CD4-positive, alpha-beta memory T cell (primary cell): ENCODE data around the gene SLC37A1. TPM values are rescaled to one million over a fixed set of nuclear protein-coding genes. Genes with fewer than 3 reads are reported as not detected.
A peak's percentile ranks its signal among the peaks of the same experiment; 100 is the strongest.

Experiments used
- CTCF ChIA-PET: fragments of 350-600 bp; sonication (Branson Sonifier 250); formaldehyde crosslinking; loops from one replicate; lab custom pipeline; 2021; ENCODE audit warnings: inconsistent platforms; ENCODE audit not compliant: partially characterized antibody; lab: Charles Lee
- POLR2A ChIA-PET: fragments of 350-600 bp; sonication (Branson Sonifier 250); formaldehyde crosslinking; loops from one replicate; lab custom pipeline; 2021; ENCODE audit not compliant: partially characterized antibody; lab: Charles Lee
- DNase-seq, 5 donors: peaks; one replicate each; pipeline versions ENCODE4 v3.0.0 to v3.0.0-alpha.2; 2020 to 2022; ENCODE audit warnings: mixed read lengths in 1 of 5
- H3K27ac ChIP-seq: one replicate; pipeline ENCODE4 v1.7.0; 2013; ENCODE audit warnings: low read depth, low read length
- H3K27me3 ChIP-seq: 2 replicates; pipeline ENCODE4 v1.7.0; 2013; ENCODE audit warnings: mild to moderate bottlenecking, low read length, moderate library complexity; ENCODE audit not compliant: insufficient read depth
- H3K36me3 ChIP-seq: 2 replicates; pipeline ENCODE4 v1.7.0; 2013; ENCODE audit warnings: mild to moderate bottlenecking, low read length, moderate library complexity; ENCODE audit not compliant: insufficient read depth
- H3K4me1 ChIP-seq: 2 replicates; pipeline ENCODE4 v1.7.0; 2013; ENCODE audit warnings: mild to moderate bottlenecking, low read length, moderate library complexity; ENCODE audit not compliant: insufficient read depth
- H3K4me3 ChIP-seq, 2 donors: one replicate each; pipeline ENCODE4 v1.7.0; 2013; ENCODE audit warnings: low read length in 2 of 2, mild to moderate bottlenecking in 1 of 2
- H3K9me3 ChIP-seq, 2 donors: one replicate each; pipeline ENCODE4 v1.7.0; 2013; ENCODE audit warnings: low read length in 2 of 2, control low read depth in 1 of 2; ENCODE audit not compliant: control insufficient read depth in 1 of 2
- H3K27ac Mint-ChIP-seq, 7 donors: one replicate each; pipeline ENCODE4 v1.8.0; 2020 to 2021; ENCODE audit warnings: mixed read lengths in 7 of 7, mild to moderate bottlenecking in 6 of 7, inconsistent platforms in 3 of 7, moderate library complexity in 3 of 7
- H3K27me3 Mint-ChIP-seq, 2 donors: one replicate each; pipeline ENCODE4 v1.8.0; 2020 to 2021; ENCODE audit warnings: mixed read lengths in 2 of 2
- H3K36me3 Mint-ChIP-seq, 2 donors: one replicate each; pipeline ENCODE4 v1.8.0; 2020 to 2021; ENCODE audit warnings: mixed read lengths in 2 of 2, inconsistent platforms in 1 of 2, mild to moderate bottlenecking in 1 of 2
- H3K4me1 Mint-ChIP-seq, 4 donors: one replicate each; pipeline ENCODE4 v1.8.0; 2020 to 2021; ENCODE audit warnings: mixed read lengths in 4 of 4, mild to moderate bottlenecking in 1 of 4
- H3K4me3 Mint-ChIP-seq, 8 donors: one replicate each; pipeline ENCODE4 v1.8.0; 2020 to 2021; ENCODE audit warnings: mixed read lengths in 8 of 8, mild to moderate bottlenecking in 7 of 8, moderate library complexity in 6 of 8, inconsistent platforms in 3 of 8
- H3K9me3 Mint-ChIP-seq, 8 donors: one replicate each; pipeline ENCODE4 v1.8.0; 2020 to 2021; ENCODE audit warnings: mixed read lengths in 8 of 8, mild to moderate bottlenecking in 5 of 8, inconsistent platforms in 3 of 8, moderate library complexity in 1 of 8
- intact Hi-C: fragments of 100-400 bp; cut with micrococcal nuclease; formaldehyde crosslinking; loops from one replicate; pipeline ENCODE4 v1.15.1; 2023
- polyA plus RNA-seq, 2 donors: library from polyadenylated mRNA; unstranded; fragments of 300-500 nt; fragmentation: Illumina TruSeq; gene quantifications; one replicate each; pipeline ENCODE4 v1.2.3, GENCODE V29; 2021
- total RNA-seq, 2 experiments: library from RNA; stranded (reverse); gene quantifications; one replicate each; pipeline ENCODE4 v1.2.3, GENCODE V29; 2021

Gene SLC37A1
- total and polyA plus RNA-seq, 4 experiments from 2014 or later, result 4.7 to 18.5 (median 12.6) TPM

- Histone ChIP-seq H3K4me3 (no peak overlapping the region), H3K27me3 (no peaks in the 10 kb centered on the region), H3K36me3 (no peaks in the 10 kb centered on the region), H3K4me1 (peaks cover 14% of the 10 kb centered on the region), H3K9me3 (no peaks in the 10 kb centered on the region), H3K27ac (no peak overlapping the region)
- ChIA-PET CTCF (interaction anchor here (0.8 to 5.1 kb wide), 10 partner anchors 9 to 243 kb away, joined by 3 to 76 read pairs (median 6); partner anchors contain the start of gene PDE9A), POLR2A (interaction anchor here (1.0 kb wide), 1 partner anchor 239 kb away, joined by 4 read pairs; no protein-coding TSS in a partner anchor)
- Mint-ChIP-seq H3K27me3 (peaks cover 0 to 2% of the 10 kb centered on the region in 2 donors), H3K36me3 (no peaks in the 10 kb centered on the region), H3K4me1 (peaks cover 0 to 9% (median 6%) of the 10 kb centered on the region in 4 donors), H3K27ac (peak overlapping the region in 2 of 7 donors; percentile 57 to 60), H3K4me3 (peak overlapping the region in 1 of 8 donors; percentile 43), H3K9me3 (peaks cover 0 to 3% (median 0%) of the 10 kb centered on the region in 8 donors)
- intact Hi-C loops, result loop anchor here (5.0 kb wide), 2 partner anchors 90 to 240 kb away; no protein-coding TSS in a partner anchor
- no peak for DNase-seq
Measured at GRCh38 chr21:42592156-42592820, 78.6 kb downstream of the SLC37A1 start.

- H3K36me3 Mint-ChIP-seq, result no peaks in the 10 kb centered on the region
- Histone ChIP-seq H3K27me3 (no peaks in the 10 kb centered on the region), H3K36me3 (no peaks in the 10 kb centered on the region), H3K4me1 (peaks cover 14% of the 10 kb centered on the region), H3K27ac (no peak overlapping the region), H3K9me3 (no peaks in the 10 kb centered on the region), H3K4me3 (no peak overlapping the region)
- H3K27me3 Mint-ChIP-seq, result peaks cover 0 to 2% of the 10 kb centered on the region in 2 donors
- H3K4me3 Mint-ChIP-seq, result no peak overlapping the region
- ChIA-PET POLR2A (interaction anchor here (1.0 kb wide), 1 partner anchor 238 kb away, joined by 4 read pairs; no protein-coding TSS in a partner anchor), CTCF (interaction anchor here (0.7 to 5.1 kb wide), 15 partner anchors 10 to 242 kb away, joined by 3 to 76 read pairs (median 4); partner anchors contain the start of gene PDE9A)
- H3K27ac Mint-ChIP-seq, result peak overlapping the region in 1 of 7 donors; percentile 57
- DNase-seq, result peak; percentile 52 to 68 (median 66)
- H3K4me1 Mint-ChIP-seq, result peaks cover 0 to 9% (median 6%) of the 10 kb centered on the region in 4 donors
- intact Hi-C loops, result loop anchor here (5.0 kb wide), 2 partner anchors 89 to 239 kb away; no protein-coding TSS in a partner anchor
- peaks cover 0 to 7% (median 0%) of the 10 kb centered on the region in 8 donors for H3K9me3 Mint-ChIP-seq
Measured at GRCh38 chr21:42593007-42593814, 79.6 kb downstream of the SLC37A1 start.

DNA sequence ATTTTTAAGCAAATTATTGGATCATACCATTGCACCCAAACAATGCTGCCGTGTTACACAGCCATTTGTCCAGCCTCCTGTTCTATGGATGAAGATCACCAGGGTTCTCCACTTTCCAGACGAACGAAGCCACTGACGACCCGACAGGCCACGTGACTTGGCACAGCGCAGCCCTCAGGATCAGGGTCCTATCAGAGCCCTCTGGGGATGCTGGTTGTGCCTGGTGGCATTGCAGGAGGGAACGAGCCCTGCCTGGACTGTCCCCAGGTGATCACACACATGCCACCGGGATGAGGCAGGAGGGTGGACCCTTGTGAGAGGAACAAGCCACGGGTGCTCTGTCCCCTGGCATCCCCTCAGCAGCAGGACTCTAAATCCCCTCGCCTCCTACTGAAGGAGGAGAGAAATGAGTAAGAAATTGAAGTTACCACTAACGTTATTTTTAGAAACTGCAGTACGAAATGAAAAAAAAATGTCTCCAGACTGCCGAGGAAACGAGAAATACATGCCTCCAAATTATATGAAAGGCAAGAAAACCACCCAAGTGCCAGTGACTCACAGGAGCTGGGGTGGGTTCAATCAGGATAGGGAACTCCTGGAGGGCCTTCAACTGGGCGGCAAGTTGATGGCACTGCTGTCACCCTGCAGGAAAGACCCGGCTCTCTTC, 81.1 kb downstream of the SLC37A1 start:
- Mint-ChIP-seq H3K9me3 (peaks cover 0 to 7% (median 0%) of the 10 kb centered on the region in 8 donors), H3K36me3 (no peaks in the 10 kb centered on the region), H3K27me3 (peaks cover 0 to 2% of the 10 kb centered on the region in 2 donors), H3K27ac (peak overlapping the region in 1 of 7 donors; percentile 30), H3K4me1 (peaks cover 0 to 9% (median 6%) of the 10 kb centered on the region in 4 donors), H3K4me3 (no peak overlapping the region)
- Histone ChIP-seq H3K4me3 (no peak overlapping the region), H3K36me3 (no peaks in the 10 kb centered on the region), H3K27me3 (no peaks in the 10 kb centered on the region), H3K9me3 (no peaks in the 10 kb centered on the region), H3K4me1 (peaks cover 14% of the 10 kb centered on the region), H3K27ac (no peak overlapping the region)
- CTCF ChIA-PET, result interaction anchor here (0.9 to 5.1 kb wide), 5 partner anchors 28 to 255 kb away, joined by 3 to 76 read pairs (median 4); no protein-coding TSS in a partner anchor
- DNase-seq, result no peak
- intact Hi-C loops, result loop anchor here (5.0 kb wide), 2 partner anchors 88 to 238 kb away; no protein-coding TSS in a partner anchor
- POLR2A ChIA-PET, result no interaction called here

- Mint-ChIP-seq H3K4me1 (peaks cover 0 to 9% (median 6%) of the 10 kb centered on the region in 4 donors), H3K4me3 (no peak overlapping the region), H3K27me3 (peaks cover 0 to 2% of the 10 kb centered on the region in 2 donors), H3K27ac (no peak overlapping the region), H3K36me3 (no peaks in the 10 kb centered on the region), H3K9me3 (peaks cover 0 to 7% (median 0%) of the 10 kb centered on the region in 8 donors)
- Histone ChIP-seq H3K36me3 (no peaks in the 10 kb centered on the region), H3K27ac (no peak overlapping the region), H3K4me3 (no peak overlapping the region), H3K27me3 (no peaks in the 10 kb centered on the region), H3K9me3 (no peaks in the 10 kb centered on the region), H3K4me1 (peaks cover 13% of the 10 kb centered on the region)
- POLR2A ChIA-PET, result no interaction called here
- CTCF ChIA-PET, result interaction anchor here (5.1 kb wide), 1 partner anchor 224 kb away, joined by 76 read pairs; no protein-coding TSS in a partner anchor
- DNase-seq, result no peak
- intact Hi-C loops, result no loop called here
Measured at GRCh38 chr21:42595283-42596187, 81.9 kb downstream of the SLC37A1 start.

GRCh38 chr21:42596657-42597056, 83.0 kb downstream of the SLC37A1 start:
- H3K4me3 Mint-ChIP-seq, result no peak overlapping the region
- Histone ChIP-seq H3K27ac (no peak overlapping the region), H3K4me3 (no peak overlapping the region), H3K4me1 (peaks cover 6% of the 10 kb centered on the region), H3K27me3 (no peaks in the 10 kb centered on the region), H3K36me3 (no peaks in the 10 kb centered on the region), H3K9me3 (no peaks in the 10 kb centered on the region)
- ChIA-PET POLR2A (no interaction called here), CTCF (interaction anchor here (5.1 kb wide), 1 partner anchor 223 kb away, joined by 76 read pairs; no protein-coding TSS in a partner anchor)
- no peaks in the 10 kb centered on the region for H3K36me3 Mint-ChIP-seq
- H3K9me3 Mint-ChIP-seq, result peaks cover 0 to 7% (median 0%) of the 10 kb centered on the region in 8 donors
- intact Hi-C loops, result loop anchor here (1.0 kb wide), 1 partner anchor 222 kb away; no protein-coding TSS in a partner anchor
- H3K27ac Mint-ChIP-seq, result no peak overlapping the region
- H3K27me3 Mint-ChIP-seq, result peaks cover 0 to 2% of the 10 kb centered on the region in 2 donors
- no peak for DNase-seq
- H3K4me1 Mint-ChIP-seq, result peaks cover 0 to 2% (median under 1%) of the 10 kb centered on the region in 4 donors
